ENCODE data around the gene FAM180A.

FAM180A gene

GRCh38 chr7:135771961-135772638 is 23.5 kb upstream of the FAM180A start:
- no peak for DNase-seq (ENCODE audit: low read depth in 2 of 2)

DNA sequence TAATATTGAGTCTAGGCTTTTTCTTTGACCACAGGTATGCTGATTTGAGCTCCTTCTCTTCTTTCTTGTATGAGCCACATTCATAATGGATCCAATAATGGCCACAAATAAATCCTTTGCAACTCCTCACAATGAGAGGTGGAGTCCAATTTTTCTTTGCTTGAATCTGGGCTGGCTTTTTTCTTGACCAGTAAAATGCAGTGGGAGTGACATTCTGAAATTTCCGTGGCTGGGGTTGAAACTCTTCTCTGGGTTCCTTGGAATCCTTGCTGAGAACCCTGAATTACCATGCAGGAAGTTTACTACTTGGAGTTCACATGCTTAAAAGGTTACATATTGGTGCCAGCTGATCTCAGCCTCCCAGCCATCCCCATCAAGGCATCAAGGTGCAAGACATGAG is 22.4 kb upstream of the FAM180A start:
- no peak for DNase-seq (ENCODE audit: low read depth in 2 of 2)

DNA sequence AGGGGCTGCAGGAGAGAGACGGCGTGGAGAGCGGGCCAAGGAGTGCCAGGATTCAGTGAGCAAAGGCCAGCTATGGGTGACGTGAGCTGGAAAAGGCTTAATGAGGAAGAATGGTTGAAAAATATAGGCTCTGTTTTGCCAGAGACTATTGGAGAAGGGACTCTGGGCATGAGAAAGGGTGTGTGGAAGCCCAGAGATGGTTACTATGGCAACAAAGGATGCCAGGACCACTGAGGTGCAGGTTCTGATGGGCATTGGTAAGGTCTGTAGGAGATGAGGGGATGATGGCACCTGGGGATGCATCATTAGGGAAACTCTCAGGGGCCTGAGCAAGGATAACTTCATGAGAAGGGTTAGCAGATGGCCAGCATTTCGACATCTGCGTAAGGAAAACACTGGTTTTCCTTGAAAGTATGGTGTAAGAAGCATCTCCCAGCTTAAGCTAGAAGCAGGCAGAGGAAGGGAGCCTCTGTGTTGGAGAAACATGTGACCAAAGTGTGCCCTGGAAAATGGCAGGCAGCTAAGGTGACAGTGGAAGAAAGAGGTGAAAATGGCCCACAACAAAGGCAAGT is 21.6 kb upstream of the FAM180A start:
- DNase-seq (ENCODE audit: low read depth in 2 of 2) = no peak

DNA sequence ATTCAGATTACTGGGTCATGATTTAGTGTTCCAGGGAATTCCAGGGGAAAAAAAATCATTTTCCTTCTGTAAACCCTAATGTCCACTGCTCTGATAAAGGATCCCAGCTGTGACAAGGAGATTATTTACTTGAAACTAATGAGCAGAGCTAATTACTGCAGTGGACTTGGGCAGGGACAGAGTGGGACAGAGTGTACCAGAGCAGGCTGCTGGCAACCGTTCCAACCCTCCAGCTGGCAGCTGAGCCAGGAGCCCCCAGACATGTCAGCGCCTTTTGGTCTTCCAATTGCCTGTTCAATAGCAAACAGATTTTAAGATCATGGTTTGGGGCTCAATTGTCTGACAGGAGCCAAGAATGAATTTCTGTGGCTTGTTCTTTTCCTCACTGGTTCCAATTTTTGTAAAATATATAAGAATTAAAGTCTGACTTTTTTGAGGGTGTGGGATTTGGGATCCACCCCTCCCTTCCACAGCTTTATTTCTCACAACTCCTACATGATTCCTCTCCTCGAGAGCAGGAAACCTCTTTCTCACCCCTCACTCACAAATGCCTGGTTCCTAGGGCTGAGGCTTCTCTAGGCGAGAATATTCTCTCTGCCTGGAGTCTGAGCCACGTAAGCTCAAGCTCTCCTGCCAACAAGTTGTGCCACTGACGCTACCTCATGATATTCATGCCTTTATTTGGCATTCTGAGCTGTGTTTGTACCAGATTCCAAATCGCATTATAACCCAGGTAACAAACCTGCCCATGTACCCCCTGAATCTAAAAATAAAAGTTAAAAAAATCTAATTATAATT is 20.6 kb upstream of the FAM180A start:
- no peak for DNase-seq (ENCODE audit: low read depth in 2 of 2)

GRCh38 chr7:135768467-135768866 is 19.9 kb upstream of the FAM180A start:
- no peak for DNase-seq (ENCODE audit: low read depth in 2 of 2)

- DNase-seq (ENCODE audit: low read depth in 2 of 2) = no peak
Measured at GRCh38 chr7:135768064-135768463, 19.5 kb upstream of the FAM180A start.

DNA sequence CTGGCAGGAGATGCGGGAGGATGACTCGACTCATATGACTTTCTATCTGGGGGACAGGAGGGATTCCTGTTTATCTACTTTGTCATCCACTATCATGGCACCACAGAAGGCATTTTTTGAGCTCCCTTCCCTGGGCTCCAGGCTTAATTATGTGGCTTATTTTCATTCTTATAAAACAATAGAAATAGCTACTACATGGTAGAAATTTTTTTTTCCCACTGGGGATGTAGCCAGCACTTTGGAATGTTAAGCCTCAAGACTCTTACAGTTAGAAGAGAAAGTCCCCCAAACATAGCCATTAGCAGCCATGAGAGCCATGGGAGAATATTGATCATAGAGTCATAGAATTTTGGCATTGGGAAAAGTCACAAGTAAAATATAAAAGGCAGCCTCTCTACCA is 14.6 kb upstream of the FAM180A start:
- DNase-seq (ENCODE audit: low read depth in 2 of 2) = no peak

DNA sequence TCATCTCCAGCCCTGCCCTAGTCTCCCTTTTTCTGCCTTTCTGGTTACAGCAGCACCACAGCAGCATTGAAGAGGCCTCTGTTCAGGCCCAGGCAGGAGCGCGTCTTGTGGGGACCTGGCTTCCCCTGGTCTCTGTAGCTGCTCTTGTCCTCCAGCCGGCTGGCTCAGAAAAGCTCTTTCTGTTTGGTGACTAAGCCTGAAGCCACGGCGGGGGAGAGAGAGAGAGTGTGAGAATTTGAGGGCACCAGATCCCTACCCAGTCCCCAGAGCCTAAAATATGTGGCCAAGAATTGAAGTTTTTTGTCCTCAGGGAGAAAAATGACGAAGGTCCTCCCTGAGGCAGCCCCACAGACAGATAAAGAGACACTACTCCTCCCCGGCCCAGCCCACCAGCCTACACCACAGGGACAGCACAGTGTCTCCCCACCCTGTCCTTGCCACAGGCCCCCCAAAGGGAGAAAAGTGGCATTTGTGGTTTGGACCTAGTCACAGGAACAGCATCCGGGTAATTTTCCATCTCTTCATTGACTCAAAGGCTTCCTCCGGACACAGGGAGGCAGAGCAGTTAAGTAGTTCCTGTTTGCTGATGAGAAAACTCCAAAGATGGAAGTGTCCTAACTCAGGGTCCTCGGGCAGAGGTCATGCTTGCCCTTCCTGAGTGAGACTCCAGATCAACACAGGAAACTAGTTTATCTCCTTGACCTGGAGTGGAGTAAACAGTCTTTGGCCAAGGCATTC is 13.3 kb upstream of the FAM180A start:
- no peak for DNase-seq (ENCODE audit: low read depth in 2 of 2)

DNA sequence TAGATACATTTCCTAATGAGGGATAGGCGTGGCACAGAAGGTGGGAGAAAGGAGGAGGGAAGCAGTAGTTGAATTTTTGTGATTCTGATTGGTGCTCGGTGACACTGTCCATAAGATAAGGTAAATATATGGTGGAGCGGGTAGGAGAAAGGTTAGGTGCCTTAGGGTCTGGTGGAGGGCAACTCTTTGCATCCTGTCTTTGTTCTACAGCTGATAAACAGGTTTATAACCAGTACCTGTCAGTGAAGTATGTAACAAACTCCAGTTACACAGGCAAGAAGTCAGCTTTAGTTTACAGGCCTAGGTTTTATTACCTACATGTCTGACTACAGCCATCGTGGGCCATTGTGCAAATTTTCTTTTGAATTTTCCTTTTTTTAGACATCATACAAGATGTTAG is 10.9 kb upstream of the FAM180A start:
- no peak for DNase-seq (ENCODE audit: low read depth in 2 of 2)

GRCh38 chr7:135758531-135758932 is 9.9 kb upstream of the FAM180A start:
- DNase-seq (ENCODE audit: low read depth in 2 of 2) = no peak

- no peak for DNase-seq (ENCODE audit: low read depth in 2 of 2)
Measured at GRCh38 chr7:135757719-135758411, 9.3 kb upstream of the FAM180A start.

- no peak for DNase-seq (ENCODE audit: low read depth in 2 of 2)
Measured at GRCh38 chr7:135756191-135756590, 7.6 kb upstream of the FAM180A start.

DNA sequence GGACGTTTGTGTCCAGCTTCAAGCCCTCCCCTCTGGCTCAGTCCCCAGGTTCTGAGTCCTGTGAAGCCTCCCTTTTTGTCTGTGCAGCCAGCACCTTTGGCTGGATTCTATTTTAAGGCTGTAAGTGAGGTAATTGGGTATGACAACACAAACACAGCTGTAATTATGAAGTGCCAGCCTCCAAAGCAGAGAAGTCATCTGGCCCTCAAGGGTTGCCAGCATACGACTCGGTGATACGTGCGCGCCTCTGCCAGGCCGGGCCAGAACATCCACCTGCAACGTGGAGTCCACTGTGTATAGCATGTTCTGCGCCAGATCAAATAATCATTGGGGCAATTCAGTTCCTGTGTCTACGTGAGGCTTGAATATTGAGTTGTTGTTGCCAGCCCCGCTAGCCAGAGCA is 6.7 kb upstream of the FAM180A start:
- no peak for DNase-seq (ENCODE audit: low read depth in 2 of 2)

- no peak for DNase-seq (ENCODE audit: low read depth in 2 of 2)
Measured at GRCh38 chr7:135753616-135754413, 5.2 kb upstream of the FAM180A start.

GRCh38 chr7:135747366-135747765 is 1.2 kb downstream of the FAM180A start:
- no peak for DNase-seq (ENCODE audit: low read depth in 2 of 2)

DNA sequence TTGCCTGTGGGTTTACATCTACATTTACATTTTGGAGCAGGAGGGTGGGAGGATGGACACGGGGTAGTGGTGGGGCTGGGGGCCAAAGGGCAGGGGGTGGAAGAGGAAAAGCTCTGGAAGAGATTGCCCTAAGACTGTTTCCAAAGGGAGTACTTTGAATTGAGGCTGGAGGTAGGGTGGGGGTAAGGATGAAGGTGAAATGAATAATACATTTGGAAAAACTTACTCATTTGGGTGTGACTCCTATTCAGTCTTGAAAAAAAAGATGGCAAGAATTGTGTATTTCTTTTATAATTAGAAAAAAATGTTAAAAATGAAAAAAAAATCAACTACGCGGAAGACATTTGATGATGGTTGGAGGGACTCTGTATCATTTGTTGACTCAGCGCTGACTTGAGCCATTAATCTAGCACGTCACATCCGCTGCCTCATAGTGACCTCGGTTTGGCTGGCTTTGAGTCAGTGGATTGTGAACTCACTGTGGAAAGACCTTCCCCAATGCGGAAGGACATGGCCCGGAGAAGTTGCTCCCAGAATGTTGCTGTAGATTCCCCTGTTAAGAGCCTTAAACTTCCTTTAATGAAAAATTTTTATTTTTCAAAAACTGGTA is 2.8 kb downstream of the FAM180A start:
- no peak for DNase-seq (ENCODE audit: low read depth in 2 of 2)

GRCh38 chr7:135744938-135745702 is 3.5 kb downstream of the FAM180A start:
- no peak for DNase-seq (ENCODE audit: low read depth in 2 of 2)

DNA sequence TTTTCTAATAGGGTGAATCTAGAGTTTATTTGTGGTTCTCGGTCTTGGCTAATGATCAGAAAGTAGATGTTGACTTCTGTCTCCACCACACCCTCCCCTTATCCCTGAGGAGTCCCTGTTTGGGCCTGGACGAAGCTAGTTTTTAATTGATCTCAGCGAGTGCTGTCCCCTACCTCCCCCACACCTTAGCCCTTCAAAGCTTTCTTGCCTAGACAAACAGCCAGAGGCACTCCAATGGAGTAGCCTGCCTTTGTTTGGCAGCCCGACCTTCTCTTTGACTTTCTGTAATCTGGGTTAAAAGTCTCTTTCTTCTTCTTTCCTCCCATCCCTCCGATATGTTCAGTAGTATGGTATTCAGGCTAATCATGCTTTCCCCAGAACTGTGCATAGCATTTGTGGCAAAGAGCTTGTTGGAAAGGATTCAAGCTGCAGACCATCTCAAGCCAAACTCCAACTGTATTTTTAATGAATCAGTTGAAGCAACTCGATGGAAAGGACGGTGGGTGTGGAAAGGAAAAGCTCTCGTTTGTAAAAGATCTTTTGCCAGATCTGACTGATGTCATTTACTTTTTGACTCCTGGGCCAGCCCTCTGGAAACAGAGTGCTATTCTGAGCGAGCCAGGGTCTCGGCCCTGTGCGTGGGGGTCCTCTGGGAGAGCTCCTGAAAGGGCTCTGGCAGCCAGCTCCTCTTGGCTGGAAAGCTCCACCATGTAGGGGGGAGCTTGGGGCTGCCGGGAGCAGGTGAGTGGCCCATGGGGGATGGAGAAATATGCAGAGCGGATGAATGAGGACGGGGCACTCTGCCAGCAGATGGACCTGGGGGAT is 4.5 kb downstream of the FAM180A start:
- DNase-seq (ENCODE audit: low read depth in 2 of 2) = no peak

DNA sequence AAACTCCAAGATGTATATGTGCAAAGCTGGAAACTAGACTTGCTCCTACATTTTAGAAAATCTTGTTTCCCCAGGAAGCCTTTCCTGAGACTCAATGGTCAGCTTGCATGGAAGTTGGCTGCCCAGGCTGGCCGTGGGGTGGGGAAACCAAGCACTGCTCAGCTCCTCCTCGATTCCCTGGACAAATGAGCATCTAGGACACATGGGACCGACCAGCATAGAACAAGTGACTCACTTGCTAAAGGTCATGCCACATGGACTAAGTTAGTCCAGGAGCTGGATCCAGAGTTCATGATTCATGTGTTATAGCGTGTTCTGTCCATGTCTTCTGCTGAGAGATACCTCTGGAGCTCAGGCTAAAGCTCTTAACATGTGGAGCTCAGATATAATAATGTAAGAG is 6.2 kb downstream of the FAM180A start:
- no peak for DNase-seq (ENCODE audit: low read depth in 2 of 2)

All from stimulated activated CD8-positive, alpha-beta memory T cell treated with anti-CD3 and anti-CD28 coated beads, Interleukin-2, amount 100 ng/mL, for 48 hours (primary cell).